H1 (cell line): ENCODE results near the gene HACD2. TPM values are rescaled to one million over a fixed set of nuclear protein-coding genes. Genes with fewer than 3 reads are reported as not detected.

ENCODE experiments used
- CTCF ChIA-PET: fragments of 300-600 bp; sonication (Branson Sonifier 250); formaldehyde crosslinking; loops from one replicate; lab custom pipeline; 2021; ENCODE audit not compliant: partially characterized antibody; lab: Charles Lee
- POLR2A ChIA-PET: fragments of 300-600 bp; sonication (Branson Sonifier 250); formaldehyde crosslinking; loops from one replicate; lab custom pipeline; 2021; ENCODE audit warnings: inconsistent platforms; ENCODE audit not compliant: partially characterized antibody; lab: Charles Lee
- DNase-seq, 2 experiments: peaks; one replicate each; pipeline versions ENCODE4 v3.0.0 to v3.0.0-alpha.2; 2010 to 2022; ENCODE audit warnings: low spot score in 2 of 2, low read depth in 1 of 2, mixed read lengths in 1 of 2
- FAIRE-seq: peaks from 2 replicates; lab custom pipeline; 2011; peaks lifted over from hg19 to GRCh38; lab: Jason Lieb, UNC
- H2AFZ ChIP-seq: 2 replicates; pipeline ENCODE4 v1.8.1; 2012; ENCODE audit warnings: low read length, inconsistent platforms
- H2AK5ac ChIP-seq: 2 replicates; pipeline ENCODE4 v1.6.1; 2013; ENCODE audit warnings: low read depth, low read length
- H2BK120ac ChIP-seq: replicated peaks from 2 replicates; pipeline ENCODE3; 2013; ENCODE audit warnings: low read depth, low read length, inconsistent platforms
- H2BK12ac ChIP-seq: 2 replicates; pipeline ENCODE4 v1.6.1; 2013; ENCODE audit warnings: low read depth, low read length
- H2BK15ac ChIP-seq: 2 replicates; pipeline ENCODE4 v1.6.1; 2013; ENCODE audit warnings: low read length
- H2BK20ac ChIP-seq: 2 replicates; pipeline ENCODE4 v1.6.1; 2013; ENCODE audit warnings: low read length
- H2BK5ac ChIP-seq: 2 replicates; pipeline ENCODE4 v1.6.1; 2013; ENCODE audit warnings: low read depth, low read length
- H3K14ac ChIP-seq: 2 replicates; pipeline ENCODE4 v1.6.1; 2013; ENCODE audit warnings: inconsistent platforms; ENCODE audit not compliant: insufficient read length
- H3K18ac ChIP-seq: 2 replicates; pipeline ENCODE4 v1.6.1; 2013; ENCODE audit warnings: low read length; ENCODE audit errors: extremely low read depth
- H3K23ac ChIP-seq: 2 replicates; pipeline ENCODE4 v1.6.1; 2013; ENCODE audit warnings: inconsistent platforms; ENCODE audit not compliant: insufficient read length
- H3K23me2 ChIP-seq: 2 replicates; pipeline ENCODE4 v1.6.1; 2013; ENCODE audit warnings: low read depth, low read length
- H3K27ac ChIP-seq: 2 replicates; pipeline ENCODE4 v1.6.1; 2011; ENCODE audit warnings: low read depth, low read length, inconsistent platforms
- H3K27me3 ChIP-seq, 4 experiments: replicated peaks in 1 of 4; 1 replicate in 1 of 4; 2 replicates in 3 of 4; pipeline versions ENCODE4 v1.6.1 to v1.8.1; 2011 to 2013; ENCODE audit warnings: low read length in 3 of 4, mild to moderate bottlenecking in 3 of 4, inconsistent platforms in 2 of 4, mixed read lengths in 2 of 4, moderate library complexity in 1 of 4; ENCODE audit not compliant: control insufficient read depth in 3 of 4, insufficient read depth in 3 of 4; ENCODE audit errors: extremely low read depth in 1 of 4
- H3K36me3 ChIP-seq, 4 experiments: 2 replicates each; pipeline versions ENCODE4 v1.6.1 to v1.8.1; 2011 to 2013; ENCODE audit warnings: mild to moderate bottlenecking in 4 of 4, low read length in 3 of 4, moderate library complexity in 2 of 4, control low read depth in 1 of 4, inconsistent platforms in 1 of 4; ENCODE audit not compliant: insufficient read depth in 4 of 4, control insufficient read depth in 2 of 4
- H3K4ac ChIP-seq: replicated peaks from 2 replicates; pipeline ENCODE3; 2013; ENCODE audit warnings: low read length, low read depth, mixed read lengths, inconsistent platforms; ENCODE audit not compliant: insufficient read length
- H3K4me1 ChIP-seq, 4 experiments: replicated peaks in 1 of 4; 1 replicate in 1 of 4; 2 replicates in 3 of 4; pipeline versions ENCODE4 v1.6.1 to v1.8.1; 2011 to 2013; ENCODE audit warnings: low read length in 3 of 4, inconsistent platforms in 2 of 4, mixed read lengths in 1 of 4; ENCODE audit not compliant: insufficient read depth in 4 of 4, control insufficient read depth in 3 of 4
- H3K4me2 ChIP-seq, 2 experiments: 2 replicates each; pipeline versions ENCODE4 v1.6.1 to v1.8.1; 2011 to 2013; ENCODE audit warnings: low read depth in 2 of 2, low read length in 2 of 2, control low read depth in 1 of 2, inconsistent platforms in 1 of 2, mild to moderate bottlenecking in 1 of 2; ENCODE audit not compliant: insufficient read depth in 1 of 2
- H3K4me3 ChIP-seq, 4 experiments: fragments of 200-600, 300-600 bp in 1 of 4; sonication (generic), shearing (Covaris generic), sonication (Bioruptor Twin) in 1 of 4; 2 replicates each; pipeline versions ENCODE4 v1.5.1 to v1.8.1; 2011 to 2016; ENCODE audit warnings: low read length in 4 of 4, low read depth in 3 of 4, control low read depth in 2 of 4, inconsistent platforms in 2 of 4, mild to moderate bottlenecking in 2 of 4, mixed read lengths in 1 of 4, moderate library complexity in 1 of 4; ENCODE audit not compliant: insufficient read depth in 2 of 4; ENCODE audit errors: extremely low read depth in 1 of 4
- H3K56ac ChIP-seq: replicated peaks from 2 replicates; pipeline ENCODE3; 2013; ENCODE audit warnings: low read depth, mild to moderate bottlenecking, mixed read lengths, low read length, inconsistent platforms; ENCODE audit not compliant: insufficient read length
- H3K79me1 ChIP-seq: 2 replicates; pipeline ENCODE4 v1.6.1; 2013; ENCODE audit warnings: low read depth, low read length, control low read depth
- H3K79me2 ChIP-seq, 2 experiments: 2 replicates each; pipeline versions ENCODE4 v1.6.1 to v1.8.1; 2012 to 2013; ENCODE audit warnings: low read length in 2 of 2, mild to moderate bottlenecking in 2 of 2, inconsistent platforms in 1 of 2; ENCODE audit not compliant: insufficient read depth in 2 of 2, control insufficient read depth in 1 of 2
- H3K9ac ChIP-seq, 4 experiments: replicated peaks in 1 of 4; 1 replicate in 1 of 4; 2 replicates in 3 of 4; pipeline versions ENCODE4 v1.6.1 to v1.8.1; 2011 to 2013; ENCODE audit warnings: low read depth in 3 of 4, low read length in 3 of 4, control low read depth in 2 of 4, mild to moderate bottlenecking in 2 of 4, moderate library complexity in 2 of 4, inconsistent platforms in 1 of 4; ENCODE audit errors: extremely low read depth in 1 of 4
- H3K9me3 ChIP-seq, 2 experiments: 2 replicates each; pipeline versions ENCODE4 v1.6.1 to v1.8.1; 2012 to 2013; ENCODE audit warnings: mild to moderate bottlenecking in 2 of 2, moderate library complexity in 2 of 2, control low read depth in 1 of 2, inconsistent platforms in 1 of 2, low read depth in 1 of 2, low read length in 1 of 2, mixed read lengths in 1 of 2; ENCODE audit not compliant: insufficient read depth in 2 of 2
- H4K20me1 ChIP-seq, 2 experiments: replicated peaks in 1 of 2; 2 replicates each; pipeline versions ENCODE3 to v1.8.1; 2011 to 2013; ENCODE audit warnings: inconsistent platforms in 2 of 2, low read length in 2 of 2, mild to moderate bottlenecking in 1 of 2; ENCODE audit not compliant: insufficient read depth in 2 of 2, control insufficient read depth in 1 of 2
- H4K5ac ChIP-seq: 2 replicates; pipeline ENCODE4 v1.6.1; 2013; ENCODE audit warnings: low read length, low read depth, mixed read lengths, inconsistent platforms; ENCODE audit not compliant: insufficient read length
- H4K8ac ChIP-seq: 2 replicates; pipeline ENCODE4 v1.8.0; 2013; ENCODE audit warnings: mild to moderate bottlenecking, moderate library complexity, low read length, inconsistent platforms; ENCODE audit not compliant: insufficient read depth; ENCODE audit errors: extremely low read depth
- H4K91ac ChIP-seq: replicated peaks from 2 replicates; pipeline ENCODE3; 2013; ENCODE audit warnings: low read length, mixed read lengths, inconsistent platforms; ENCODE audit not compliant: insufficient read length
- CBX8 ChIP-seq: fragments of 300-800, 300-1000 bp; sonication (generic); IDR thresholded peaks from 2 replicates; pipeline ENCODE4 v1.7.1; 2016; ENCODE audit warnings: low read depth, low read length, borderline replicate concordance
- CEBPB ChIP-seq: IDR thresholded peaks from 2 replicates; pipeline ENCODE4 v1.6.1; 2012; ENCODE audit warnings: low read depth, low read length
- SIRT6 ChIP-seq: IDR thresholded peaks from one replicate; pipeline ENCODE4 v1.7.1; 2012; ENCODE audit warnings: low read length, inconsistent platforms
- SP4 ChIP-seq: IDR thresholded peaks from 2 replicates; pipeline ENCODE4 v1.6.1; 2012; ENCODE audit warnings: low read length, inconsistent platforms
- TAF1 ChIP-seq: IDR thresholded peaks from 2 replicates; pipeline ENCODE4 v1.6.1; 2011; ENCODE audit warnings: mild to moderate bottlenecking, low read depth, low read length
- WGBS, 2 experiments: shearing (Covaris generic) in 1 of 2; methylation state at CpG; one replicate each; pipeline versions ENCODE4 v1.1.6 to v1.1.7; 2013 to 2015; ENCODE audit warnings: low lambda C conversion rate in 2 of 2, mixed read lengths in 2 of 2, inconsistent platforms in 1 of 2, low coverage in 1 of 2, missing lambda C conversion rate in 1 of 2; ENCODE audit not compliant: insufficient replicate concordance in 2 of 2, insufficient coverage in 1 of 2, insufficient read length in 1 of 2; ENCODE audit errors: extremely low coverage in 1 of 2, missing lambda C conversion rate in 1 of 2; 5-methylcytosine and 5-hydroxymethylcytosine counted together
- polyA plus RNA-seq, 7 experiments: library from polyadenylated mRNA; depleted of rRNA in 3 of 7; stranded (reverse) in 5 of 7; unstranded in 2 of 7; fragments of >200 nt in 5 of 7; fragments of 200-250 nt in 2 of 7; gene quantifications; 1 replicate in 5 of 7; 2 replicates in 1 of 7; 4 replicates in 1 of 7; pipeline versions ENCODE4 v1.2.1 to v1.2.3, GENCODE V29; 2011 to 2013; ENCODE audit warnings: missing spikeins in 2 of 7, mixed read lengths in 2 of 7
- total RNA-seq: library from RNA; stranded (reverse); fragmentation: NEBNext Ultra II Directional; extraction: Animal tissue kit (Norgen Biotek cat#: 25700); gene quantifications from 2 replicates; pipeline ENCODE4 v1.2.1, GENCODE V29; 2021
- TF ChIP-seq, protein P1 (sequence below): IDR thresholded peaks from 2 replicates; pipeline ENCODE4 v1.6.1; 2012; ENCODE audit warnings: inconsistent platforms
- TF ChIP-seq, protein P2 (sequence below): IDR thresholded peaks from 2 replicates; pipeline ENCODE4 v1.6.1; 2012; ENCODE audit warnings: inconsistent platforms
- TF ChIP-seq, protein P3 (sequence below): IDR thresholded peaks from 2 replicates; pipeline ENCODE4 v1.6.1; 2011; ENCODE audit warnings: low read length, improper control_type of control experiment
- TF ChIP-seq, protein P4 (sequence below): IDR thresholded peaks from 2 replicates; pipeline ENCODE4 v1.6.1; 2011; ENCODE audit warnings: low read depth, mild to moderate bottlenecking, low read length; ENCODE audit not compliant: insufficient read depth

The HACD2 gene
- total and polyA plus RNA-seq, 2 of the 8 experiments (the other 6 are each of a cell fraction or from before 2014, with no cell fraction given), result 24.9 to 31.2 TPM

DNA sequence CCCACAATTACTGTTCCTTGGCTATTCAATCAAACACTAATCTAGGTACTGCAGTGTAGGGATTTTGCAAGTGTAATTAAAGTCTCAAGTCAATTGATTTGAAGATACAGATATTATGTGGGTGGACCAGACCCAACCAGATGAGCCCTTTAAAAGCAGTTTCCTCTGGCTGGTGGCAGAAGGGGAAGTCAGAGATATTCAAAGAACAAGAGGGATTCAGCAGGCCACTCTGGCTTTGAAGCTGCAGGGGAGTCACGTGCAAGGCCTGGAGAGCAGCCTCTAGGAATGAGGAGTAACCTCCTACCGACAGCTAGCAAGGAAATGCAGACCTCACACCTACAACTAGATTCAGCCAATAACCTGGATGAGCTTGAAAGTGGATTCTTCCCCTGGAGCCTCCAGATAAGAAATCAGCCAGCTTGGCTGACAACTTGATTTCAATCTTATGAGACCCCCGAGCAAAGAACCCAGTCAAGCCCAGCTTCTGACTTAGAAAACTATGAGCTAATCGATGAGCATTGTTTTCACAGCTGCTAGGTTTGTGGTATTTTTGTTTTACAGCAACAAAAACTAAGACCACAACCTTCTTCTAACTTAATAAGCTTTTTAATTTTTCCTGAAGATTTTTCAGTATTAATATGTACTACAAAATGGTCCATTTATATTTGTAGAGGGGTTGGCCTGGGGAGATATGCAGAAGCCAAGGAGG lies 13.4 kb downstream of the HACD2 start:
- H4K91ac ChIP-seq, result no peak overlapping the region
- no peak overlapping the region for H2BK5ac ChIP-seq
- H3K14ac ChIP-seq, result no peak overlapping the region
- no peak overlapping the region for H2AFZ ChIP-seq
- H3K23me2 ChIP-seq, result no peaks in the 10 kb centered on the region; the same call in 1 of the 2 replicates
- H2BK12ac ChIP-seq, result no peak overlapping the region
- H3K4me1 ChIP-seq, result 0 out of 7 replicates have a peak, but pooled peaks cover 0 to 4% (median 0%) of the 10 kb centered on the region in 4 experiments
- no peak overlapping the region for H2BK15ac ChIP-seq
- no peak overlapping the region for H3K27ac ChIP-seq
- H4K5ac ChIP-seq, result no peak overlapping the region
- no peaks in the 10 kb centered on the region for H3K9me3 ChIP-seq
- POLR2A ChIA-PET, result interaction anchor here (1.0 to 2.2 kb wide), 5 partner anchors 9 to 13 kb away, joined by 3 to 12 read pairs (median 4); partner anchors contain the start of gene HACD2
- H4K20me1 ChIP-seq, result peaks cover 0 to 2% of the 10 kb centered on the region in 2 experiments
- no peak overlapping the region for H3K4me2 ChIP-seq
- no peaks in the 10 kb centered on the region for H3K79me1 ChIP-seq
- no peak overlapping the region for H3K9ac ChIP-seq
- H4K8ac ChIP-seq, result no peak overlapping the region
- no peak overlapping the region for H3K56ac ChIP-seq
- no peak overlapping the region for H3K23ac ChIP-seq
- FAIRE-seq (peak; percentile 98), DNase-seq (peak in 1 of 2 experiments; percentile 51)
- H3K36me3 ChIP-seq, result 0 out of 8 replicates have a peak, but pooled peaks cover 0 to 2% (median 0%) of the 10 kb centered on the region in 4 experiments
- H3K18ac ChIP-seq, result no peak overlapping the region
- no peak overlapping the region for H2AK5ac ChIP-seq
- no peaks in the 10 kb centered on the region for H3K27me3 ChIP-seq
- no peak overlapping the region for H3K4me3 ChIP-seq
- no peak overlapping the region for H2BK20ac ChIP-seq
- no peak overlapping the region for H2BK120ac ChIP-seq
- H3K79me2 ChIP-seq, result 0 out of 4 replicates have a peak, but pooled peaks cover 0 to 2% of the 10 kb centered on the region in 2 experiments
- 49% methylated on average over 4 of the region's 4 CpGs; no CpG with 5 or more reads in 1 of the 2 experiments for WGBS, 2 experiments
- H3K4ac ChIP-seq, result no peak overlapping the region
- CTCF ChIA-PET, result interaction anchor here (0.8 to 4.1 kb wide), 8 partner anchors 10 to 261 kb away, joined by 3 to 20 read pairs (median 3); partner anchors contain the start of gene HACD2
- TF ChIP-seq, protein P1, sequence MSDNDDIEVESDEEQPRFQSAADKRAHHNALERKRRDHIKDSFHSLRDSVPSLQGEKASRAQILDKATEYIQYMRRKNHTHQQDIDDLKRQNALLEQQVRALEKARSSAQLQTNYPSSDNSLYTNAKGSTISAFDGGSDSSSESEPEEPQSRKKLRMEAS, result peak; percentile 88
- no peak for TF ChIP-seq CEBPB
- TF ChIP-seq SP4, result no peak
- TF ChIP-seq, protein P2, sequence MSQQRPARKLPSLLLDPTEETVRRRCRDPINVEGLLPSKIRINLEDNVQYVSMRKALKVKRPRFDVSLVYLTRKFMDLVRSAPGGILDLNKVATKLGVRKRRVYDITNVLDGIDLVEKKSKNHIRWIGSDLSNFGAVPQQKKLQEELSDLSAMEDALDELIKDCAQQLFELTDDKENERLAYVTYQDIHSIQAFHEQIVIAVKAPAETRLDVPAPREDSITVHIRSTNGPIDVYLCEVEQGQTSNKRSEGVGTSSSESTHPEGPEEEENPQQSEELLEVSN, result peak; percentile 80
- no peak for TF ChIP-seq CBX8
- TF ChIP-seq SIRT6, result no peak
- TF ChIP-seq TAF1, result no peak
- TF ChIP-seq, protein P3, sequence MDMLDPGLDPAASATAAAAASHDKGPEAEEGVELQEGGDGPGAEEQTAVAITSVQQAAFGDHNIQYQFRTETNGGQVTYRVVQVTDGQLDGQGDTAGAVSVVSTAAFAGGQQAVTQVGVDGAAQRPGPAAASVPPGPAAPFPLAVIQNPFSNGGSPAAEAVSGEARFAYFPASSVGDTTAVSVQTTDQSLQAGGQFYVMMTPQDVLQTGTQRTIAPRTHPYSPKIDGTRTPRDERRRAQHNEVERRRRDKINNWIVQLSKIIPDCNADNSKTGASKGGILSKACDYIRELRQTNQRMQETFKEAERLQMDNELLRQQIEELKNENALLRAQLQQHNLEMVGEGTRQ, result peak; percentile 44; the same call in 1 of the 2 replicates
- TF ChIP-seq, protein P4, sequence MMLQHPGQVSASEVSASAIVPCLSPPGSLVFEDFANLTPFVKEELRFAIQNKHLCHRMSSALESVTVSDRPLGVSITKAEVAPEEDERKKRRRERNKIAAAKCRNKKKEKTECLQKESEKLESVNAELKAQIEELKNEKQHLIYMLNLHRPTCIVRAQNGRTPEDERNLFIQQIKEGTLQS, result no peak
